ENCODE measurements around the gene NOSIP.

The NOSIP gene

DNA sequence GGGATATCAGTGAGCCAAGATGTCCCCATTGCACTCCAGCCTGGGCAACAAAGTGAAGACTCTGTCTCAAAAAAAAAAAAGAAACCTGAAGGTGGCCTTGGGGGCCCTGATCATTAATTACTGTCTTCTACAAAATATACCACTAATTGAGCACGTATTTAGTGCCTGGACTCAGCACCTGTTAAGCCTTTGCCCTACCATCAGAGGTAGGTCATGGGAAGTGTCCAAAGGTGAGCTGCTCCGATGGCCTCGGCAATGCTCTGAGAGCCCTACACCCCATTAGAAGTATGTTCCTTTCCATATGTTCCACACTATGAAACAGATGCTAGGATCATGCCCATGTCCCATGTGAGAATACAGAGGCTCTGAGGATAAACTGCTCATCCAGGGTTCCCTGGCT is 20.9 kb downstream of the NOSIP start:
- DNase-seq (ENCODE audit: low read depth): no peak
- no peak overlapping the region for H3K4me3 ChIP-seq (ENCODE audit: low read depth, low read length)
- TF ChIP-seq, protein P1, sequence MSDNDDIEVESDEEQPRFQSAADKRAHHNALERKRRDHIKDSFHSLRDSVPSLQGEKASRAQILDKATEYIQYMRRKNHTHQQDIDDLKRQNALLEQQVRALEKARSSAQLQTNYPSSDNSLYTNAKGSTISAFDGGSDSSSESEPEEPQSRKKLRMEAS (IDR thresholded peaks at IDR 0.05; ENCODE audit: low read depth, low read length): no peak
- TF ChIP-seq MYC (IDR thresholded peaks at IDR 0.05; ENCODE audit: low read depth, low read length) (no peak), POLR2A (IDR thresholded peaks at IDR 0.05; ENCODE audit: extremely low read depth, insufficient read length) (no peak)
- TF ChIP-seq, protein P2, sequence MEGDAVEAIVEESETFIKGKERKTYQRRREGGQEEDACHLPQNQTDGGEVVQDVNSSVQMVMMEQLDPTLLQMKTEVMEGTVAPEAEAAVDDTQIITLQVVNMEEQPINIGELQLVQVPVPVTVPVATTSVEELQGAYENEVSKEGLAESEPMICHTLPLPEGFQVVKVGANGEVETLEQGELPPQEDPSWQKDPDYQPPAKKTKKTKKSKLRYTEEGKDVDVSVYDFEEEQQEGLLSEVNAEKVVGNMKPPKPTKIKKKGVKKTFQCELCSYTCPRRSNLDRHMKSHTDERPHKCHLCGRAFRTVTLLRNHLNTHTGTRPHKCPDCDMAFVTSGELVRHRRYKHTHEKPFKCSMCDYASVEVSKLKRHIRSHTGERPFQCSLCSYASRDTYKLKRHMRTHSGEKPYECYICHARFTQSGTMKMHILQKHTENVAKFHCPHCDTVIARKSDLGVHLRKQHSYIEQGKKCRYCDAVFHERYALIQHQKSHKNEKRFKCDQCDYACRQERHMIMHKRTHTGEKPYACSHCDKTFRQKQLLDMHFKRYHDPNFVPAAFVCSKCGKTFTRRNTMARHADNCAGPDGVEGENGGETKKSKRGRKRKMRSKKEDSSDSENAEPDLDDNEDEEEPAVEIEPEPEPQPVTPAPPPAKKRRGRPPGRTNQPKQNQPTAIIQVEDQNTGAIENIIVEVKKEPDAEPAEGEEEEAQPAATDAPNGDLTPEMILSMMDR (IDR thresholded peaks at IDR 0.05; ENCODE audit: low read depth, low read length): no peak

DNA sequence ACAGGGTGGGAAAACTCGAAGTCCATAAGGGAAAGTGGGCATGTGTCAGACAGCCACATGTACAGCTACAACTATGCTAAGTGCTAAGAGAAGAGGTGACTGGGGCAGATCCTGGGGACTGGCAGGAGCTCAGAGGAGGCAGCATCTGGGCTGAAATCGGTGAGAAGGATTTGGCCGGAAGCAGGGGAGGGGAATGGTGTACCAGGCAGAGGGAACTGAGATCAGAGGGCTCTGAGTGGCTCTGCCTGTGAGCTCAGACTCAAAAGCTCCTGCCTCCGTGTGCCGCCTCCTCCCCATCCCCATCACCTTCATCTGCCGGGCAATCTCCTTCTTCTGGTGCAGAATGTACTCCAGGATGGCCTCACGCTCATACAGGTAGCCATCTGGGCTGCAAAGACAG is 21.8 kb downstream of the NOSIP start:
- TF ChIP-seq MYC (IDR thresholded peaks at IDR 0.05; ENCODE audit: low read depth, low read length) (no peak), POLR2A (IDR thresholded peaks at IDR 0.05; ENCODE audit: extremely low read depth, insufficient read length) (no peak)
- TF ChIP-seq, protein P2 (IDR thresholded peaks at IDR 0.05; ENCODE audit: low read depth, low read length): no peak
- TF ChIP-seq, protein P1 (IDR thresholded peaks at IDR 0.05; ENCODE audit: low read depth, low read length): no peak
- H3K4me3 ChIP-seq (ENCODE audit: low read depth, low read length): no peak overlapping the region
- DNase-seq (ENCODE audit: low read depth): no peak

DNA sequence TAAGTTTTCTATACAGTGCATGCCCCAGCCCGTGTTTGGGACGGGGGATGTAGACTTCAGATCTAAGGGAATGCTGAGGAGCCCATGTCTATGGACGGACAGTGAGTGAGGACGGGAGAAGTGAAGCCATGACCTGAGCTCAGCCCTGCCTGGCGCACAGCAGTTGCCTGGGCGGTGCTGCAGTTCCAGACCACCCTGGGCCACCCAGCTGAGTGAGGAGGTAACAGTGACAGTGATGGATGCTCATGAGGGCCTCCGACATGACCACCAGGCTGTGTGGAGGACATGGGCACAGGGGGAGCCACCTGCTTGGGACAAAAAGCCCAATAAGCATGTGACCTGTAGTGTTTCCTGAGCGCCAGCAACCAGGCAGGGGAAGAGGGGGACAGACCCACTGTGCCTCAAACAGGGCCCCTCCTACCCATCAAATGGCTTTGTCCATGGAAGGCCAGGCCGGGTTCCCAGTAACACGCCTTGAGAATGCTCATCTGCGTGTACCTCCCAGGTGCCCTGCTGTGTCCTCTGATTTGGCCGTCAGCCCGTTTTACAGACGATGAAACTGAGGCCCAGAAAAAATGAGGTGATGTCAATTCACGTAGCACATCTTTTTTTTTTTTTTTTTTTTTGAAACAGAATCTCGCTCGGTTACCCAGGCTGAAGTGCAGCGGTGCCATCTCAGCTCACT is 22.6 kb downstream of the NOSIP start:
- no peak for DNase-seq (ENCODE audit: low read depth)
- TF ChIP-seq, protein P2 (IDR thresholded peaks at IDR 0.05; ENCODE audit: low read depth, low read length): no peak
- TF ChIP-seq, protein P1 (IDR thresholded peaks at IDR 0.05; ENCODE audit: low read depth, low read length): no peak
- TF ChIP-seq POLR2A (IDR thresholded peaks at IDR 0.05; ENCODE audit: extremely low read depth, insufficient read length) (no peak), MYC (IDR thresholded peaks at IDR 0.05; ENCODE audit: low read depth, low read length) (no peak)
- H3K4me3 ChIP-seq (ENCODE audit: low read depth, low read length): no peak overlapping the region

DNA sequence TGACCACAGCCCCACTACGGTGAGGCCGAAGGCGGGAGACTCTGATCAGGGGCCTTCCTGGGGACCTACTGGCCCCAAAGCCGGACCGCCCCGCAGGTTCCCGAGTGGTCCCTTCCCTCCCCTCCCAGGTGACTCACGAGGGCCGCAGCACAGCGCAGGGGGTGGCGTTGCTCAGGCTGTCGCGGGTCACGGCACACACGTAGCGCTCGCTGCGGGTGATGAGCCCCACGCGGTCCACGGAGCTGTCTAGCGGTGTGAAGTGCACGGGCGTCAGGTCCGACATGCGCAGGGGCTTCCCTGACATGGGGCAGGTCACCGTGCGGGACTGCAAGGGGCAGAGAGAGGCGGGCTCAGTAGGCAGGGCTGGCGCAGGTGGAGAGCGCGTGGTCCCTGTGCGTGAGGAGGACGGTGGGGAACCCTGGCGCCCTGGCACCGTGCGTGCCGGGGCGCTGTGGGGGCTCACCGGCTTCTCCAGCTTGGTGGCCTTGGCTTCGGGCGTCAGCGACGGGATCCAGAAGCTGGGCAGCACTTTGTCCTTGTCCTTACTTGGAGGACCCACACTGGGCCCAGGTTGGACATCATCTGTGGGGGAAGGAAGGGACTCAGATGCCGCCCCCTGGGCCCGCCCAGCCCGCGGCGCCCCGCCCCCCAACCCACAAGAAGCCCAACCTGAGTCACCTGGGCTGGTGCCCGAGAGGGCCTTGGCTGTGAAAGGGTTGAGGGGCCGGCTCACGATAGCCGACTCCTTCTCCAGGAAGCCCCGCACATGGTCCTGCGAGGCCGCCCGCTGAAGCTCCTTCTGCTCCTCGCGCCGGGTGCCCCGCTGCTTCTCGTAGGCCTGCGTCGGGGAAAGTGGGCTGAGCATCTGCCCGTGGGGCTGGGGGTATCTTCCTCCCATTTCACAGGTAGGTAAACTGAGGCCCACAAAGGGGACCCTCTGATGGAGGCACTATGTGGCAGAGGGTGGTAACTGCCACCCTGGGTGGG is 23.7 kb downstream of the NOSIP start:
- DNase-seq (ENCODE audit: low read depth): no peak
- TF ChIP-seq, protein P1 (IDR thresholded peaks at IDR 0.05; ENCODE audit: low read depth, low read length): no peak
- TF ChIP-seq POLR2A (IDR thresholded peaks at IDR 0.05; ENCODE audit: extremely low read depth, insufficient read length): no peak
- no peak for TF ChIP-seq MYC (IDR thresholded peaks at IDR 0.05; ENCODE audit: low read depth, low read length)
- TF ChIP-seq, protein P2 (IDR thresholded peaks at IDR 0.05; ENCODE audit: low read depth, low read length): no peak
- no peak overlapping the region for H3K4me3 ChIP-seq (ENCODE audit: low read depth, low read length)

DNA sequence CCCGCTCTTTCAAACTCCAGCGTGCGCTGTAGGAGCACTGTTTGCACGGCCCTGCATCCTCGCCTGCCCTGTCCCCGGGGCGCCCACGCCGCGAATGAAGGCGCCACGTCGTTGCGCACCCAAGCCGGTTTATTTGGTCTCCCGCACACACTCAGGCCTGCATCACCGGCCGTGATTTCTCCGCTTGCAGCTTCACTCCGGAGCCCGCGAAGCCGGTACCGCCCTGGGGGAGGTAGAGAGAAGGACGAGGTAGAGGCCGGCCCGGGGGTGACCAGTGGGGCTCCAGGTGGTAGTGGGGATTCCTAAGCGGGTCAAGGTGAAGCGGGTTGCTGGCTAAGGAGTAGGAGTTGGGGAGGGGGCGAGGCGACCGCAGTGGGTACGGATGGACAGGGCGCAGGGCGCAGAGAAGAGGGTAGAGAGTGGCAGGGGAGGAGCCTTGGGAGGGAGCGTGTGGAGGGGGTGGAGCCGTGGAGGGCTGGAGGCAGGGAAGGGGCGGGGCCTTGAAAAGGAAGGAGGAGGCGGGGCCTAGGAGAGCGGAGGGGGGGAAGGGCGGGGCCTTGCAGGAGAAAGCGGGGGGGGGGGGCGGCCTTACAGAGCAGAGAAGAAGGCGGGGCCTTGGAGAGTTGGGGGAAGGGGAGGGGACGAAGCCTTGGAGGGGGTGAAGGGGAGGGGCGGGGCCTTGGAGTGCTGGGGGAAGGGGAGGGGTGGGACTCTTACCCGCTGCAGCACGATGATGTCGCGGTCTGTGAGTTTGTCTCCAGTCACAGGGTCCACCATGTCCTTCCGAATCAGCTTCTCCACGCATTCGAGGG is 24.6 kb downstream of the NOSIP start:
- TF ChIP-seq POLR2A (IDR thresholded peaks at IDR 0.05; ENCODE audit: extremely low read depth, insufficient read length) (no peak), MYC (IDR thresholded peaks at IDR 0.05; ENCODE audit: low read depth, low read length) (no peak)
- TF ChIP-seq, protein P2 (IDR thresholded peaks at IDR 0.05; ENCODE audit: low read depth, low read length): no peak
- TF ChIP-seq, protein P1 (IDR thresholded peaks at IDR 0.05; ENCODE audit: low read depth, low read length): no peak
- H3K4me3 ChIP-seq (ENCODE audit: low read depth, low read length): no peak overlapping the region
- peak; percentile 48 for DNase-seq (ENCODE audit: low read depth)
